HUES64 (cell line): ENCODE data around the gene FTSJ3.

Experiments used
- H3K27ac ChIP-seq: 2 replicates; pipeline ENCODE4 v1.7.0; 2013; ENCODE audit warnings: low read depth, low read length, inconsistent platforms
- H3K27me3 ChIP-seq: 2 replicates; pipeline ENCODE4 v1.6.1; 2013; ENCODE audit warnings: mild to moderate bottlenecking, low read length; ENCODE audit not compliant: insufficient read depth
- H3K36me3 ChIP-seq: 2 replicates; pipeline ENCODE4 v1.6.1; 2013; ENCODE audit warnings: mild to moderate bottlenecking, low read length; ENCODE audit not compliant: insufficient read depth
- H3K4me1 ChIP-seq: 2 replicates; pipeline ENCODE4 v1.6.1; 2013; ENCODE audit warnings: mild to moderate bottlenecking, low read length, moderate library complexity; ENCODE audit not compliant: insufficient read depth
- H3K4me3 ChIP-seq: 2 replicates; pipeline ENCODE4 v1.5.1; 2013; ENCODE audit warnings: mild to moderate bottlenecking, low read length, moderate library complexity
- H3K9ac ChIP-seq: 2 replicates; pipeline ENCODE4 v1.6.1; 2013; ENCODE audit warnings: mild to moderate bottlenecking, low read depth, low read length
- H3K9me3 ChIP-seq: 2 replicates; pipeline ENCODE4 v1.6.1; 2013; ENCODE audit warnings: low read depth, low read length; ENCODE audit not compliant: insufficient read depth
- WGBS: fragments of 150-250, 120-280 bp; methylation state at CpG from one replicate; pipeline ENCODE4 v1.1.7; 2013; ENCODE audit warnings: missing lambda C conversion rate; 5-methylcytosine and 5-hydroxymethylcytosine counted together

The FTSJ3 gene

DNA sequence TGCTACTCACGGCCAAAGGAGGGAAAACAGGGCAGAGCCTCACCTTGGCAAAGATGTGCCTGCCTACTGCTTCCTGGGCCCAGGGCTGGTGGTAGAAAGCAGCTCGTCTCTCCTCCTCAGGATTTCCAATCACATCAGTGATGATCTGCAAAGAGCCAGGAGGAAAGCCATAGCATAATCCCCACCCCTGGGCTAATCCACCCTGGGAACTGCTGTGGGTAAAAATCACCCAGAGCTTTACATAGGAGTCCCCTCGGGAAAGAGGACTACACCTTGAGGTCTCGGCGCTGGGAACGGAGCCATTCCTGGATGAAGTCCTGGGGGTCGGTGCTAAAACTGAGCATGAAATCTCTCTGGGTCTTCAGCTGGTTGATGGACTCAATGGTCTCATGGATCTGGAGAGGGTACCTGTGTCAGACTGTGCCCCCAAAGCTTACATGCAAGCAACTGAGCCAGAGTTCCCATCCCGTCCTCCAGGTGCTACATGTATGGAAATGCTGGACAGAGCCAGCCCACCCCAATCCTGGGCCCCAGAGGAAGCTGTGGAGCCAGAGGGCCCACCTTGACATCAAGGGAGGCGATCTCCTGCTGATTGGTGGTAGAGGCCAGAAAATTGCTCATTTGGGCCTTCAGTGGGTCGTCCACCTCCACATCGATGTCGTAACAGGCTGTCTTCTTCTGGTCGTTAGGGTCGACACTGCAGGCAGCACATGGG lies 5.7 kb upstream of the FTSJ3 start:
- H3K9ac ChIP-seq, result no peak overlapping the region
- 93% methylated on average over 14 of the region's 14 CpGs for WGBS
- no peaks in the 10 kb centered on the region for H3K27me3 ChIP-seq
- H3K36me3 ChIP-seq, result peaks cover 79% of the 10 kb centered on the region
- H3K4me1 ChIP-seq, result peaks cover under 1% of the 10 kb centered on the region; the same call in 1 of the 2 replicates
- H3K4me3 ChIP-seq, result no peak overlapping the region
- H3K9me3 ChIP-seq, result no peaks in the 10 kb centered on the region
- H3K27ac ChIP-seq, result no peak overlapping the region

DNA sequence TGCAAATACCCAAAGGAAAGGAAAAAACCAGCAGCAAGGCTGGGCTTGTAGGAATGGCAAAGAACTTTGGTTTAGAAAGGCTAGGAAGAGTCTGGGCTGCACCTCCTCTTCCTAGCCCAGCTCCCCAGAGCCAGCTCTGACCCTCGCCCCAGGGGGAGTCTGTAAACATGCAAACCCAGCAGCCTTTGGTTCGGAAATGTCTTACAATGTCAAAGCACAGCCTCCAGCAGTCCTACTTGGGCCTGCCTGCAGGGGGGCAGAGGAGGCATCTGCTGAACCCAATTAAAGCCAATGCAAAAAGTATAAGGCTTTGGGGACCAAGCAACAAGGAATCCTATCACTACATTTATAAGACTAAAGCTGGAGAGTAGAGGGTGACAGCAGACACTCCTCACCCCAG lies 5.0 kb upstream of the FTSJ3 start:
- WGBS, result 89% methylated on average over 2 of the region's 2 CpGs
- H3K27ac ChIP-seq, result no peak overlapping the region
- H3K36me3 ChIP-seq, result peaks cover 79% of the 10 kb centered on the region
- H3K9ac ChIP-seq, result no peak overlapping the region
- no peaks in the 10 kb centered on the region for H3K27me3 ChIP-seq
- no peak overlapping the region for H3K4me3 ChIP-seq
- no peaks in the 10 kb centered on the region; the same call in 1 of the 2 replicates for H3K4me1 ChIP-seq
- no peaks in the 10 kb centered on the region for H3K9me3 ChIP-seq

DNA sequence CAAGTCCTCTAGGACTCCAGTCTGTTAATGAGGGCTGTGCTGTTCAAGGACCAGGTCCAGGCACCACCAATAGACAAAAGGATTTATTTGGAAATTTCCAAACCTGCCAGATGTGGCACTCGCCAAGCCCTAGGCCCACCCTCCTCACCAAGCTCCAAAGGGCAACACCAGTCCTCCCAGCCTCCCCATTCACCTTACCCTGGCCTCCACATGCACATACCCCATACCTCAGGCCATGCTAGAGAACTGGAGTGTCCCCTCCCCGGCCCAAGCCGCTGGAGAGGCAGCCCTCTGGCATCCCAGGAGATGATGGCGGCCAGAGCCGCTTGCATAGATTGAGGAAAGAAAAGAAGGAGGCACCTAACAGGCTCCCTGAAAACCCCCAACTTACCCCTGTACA lies 4.6 kb upstream of the FTSJ3 start:
- H3K36me3 ChIP-seq, result peaks cover 78% of the 10 kb centered on the region
- 98% methylated on average over 5 of the region's 5 CpGs for WGBS

DNA sequence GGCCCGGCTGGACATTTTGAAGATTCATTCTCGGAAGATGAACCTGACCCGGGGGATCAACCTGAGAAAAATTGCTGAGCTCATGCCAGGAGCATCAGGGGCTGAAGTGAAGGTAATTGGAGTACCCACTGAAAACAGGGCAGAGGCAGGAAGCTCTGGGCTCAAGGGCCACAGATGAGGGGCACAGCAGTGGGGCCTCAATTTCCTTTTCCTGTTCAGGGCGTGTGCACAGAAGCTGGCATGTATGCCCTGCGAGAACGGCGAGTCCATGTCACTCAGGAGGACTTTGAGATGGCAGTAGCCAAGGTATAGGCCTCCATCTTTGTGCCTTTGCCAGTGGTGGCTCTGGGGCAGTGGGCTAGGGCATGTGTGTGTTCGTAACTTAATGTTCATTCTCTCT lies 4.0 kb upstream of the FTSJ3 start:
- H3K4me1 ChIP-seq, result no peaks in the 10 kb centered on the region; the same call in 1 of the 2 replicates

More for the DNA sequence above, 4.6 kb upstream of the FTSJ3 start:
- Histone ChIP-seq H3K9me3 (no peaks in the 10 kb centered on the region), H3K27me3 (no peaks in the 10 kb centered on the region), H3K9ac (no peak overlapping the region), H3K4me3 (no peak overlapping the region), H3K27ac (no peak overlapping the region), H3K4me1 (no peaks in the 10 kb centered on the region; the same call in 1 of the 2 replicates)

DNA sequence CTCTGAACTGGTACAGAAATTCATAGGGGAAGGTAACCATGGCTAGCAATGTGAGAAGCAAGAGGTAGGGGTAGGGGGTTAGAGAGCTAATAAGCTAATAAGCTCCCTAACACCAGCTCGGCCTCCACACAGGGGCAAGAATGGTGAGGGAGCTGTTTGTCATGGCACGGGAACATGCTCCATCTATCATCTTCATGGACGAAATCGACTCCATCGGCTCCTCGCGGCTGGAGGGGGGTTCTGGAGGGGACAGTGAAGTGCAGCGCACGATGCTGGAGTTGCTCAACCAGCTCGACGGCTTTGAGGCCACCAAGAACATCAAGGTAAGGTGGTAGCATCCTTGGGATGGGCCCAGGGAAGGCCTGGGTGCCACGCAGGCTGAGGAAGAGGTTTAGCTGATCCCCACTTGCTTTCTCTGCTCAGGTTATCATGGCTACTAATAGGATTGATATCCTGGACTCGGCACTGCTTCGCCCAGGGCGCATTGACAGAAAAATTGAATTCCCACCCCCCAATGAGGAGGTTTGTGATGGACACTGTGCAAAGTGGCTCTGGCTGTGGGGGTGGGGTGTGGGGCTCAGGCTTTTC lies 3.5 kb upstream of the FTSJ3 start:
- no peaks in the 10 kb centered on the region for H3K9me3 ChIP-seq
- H3K4me3 ChIP-seq, result no peak overlapping the region
- H3K27me3 ChIP-seq, result no peaks in the 10 kb centered on the region
- WGBS, result 96% methylated on average over 15 of the region's 15 CpGs
- peaks cover 3% of the 10 kb centered on the region; the same call in 1 of the 2 replicates for H3K4me1 ChIP-seq
- H3K27ac ChIP-seq, result no peak overlapping the region
- peaks cover 68% of the 10 kb centered on the region for H3K36me3 ChIP-seq
- H3K9ac ChIP-seq, result no peak overlapping the region

More for the DNA sequence above, 4.0 kb upstream of the FTSJ3 start:
- H3K36me3 ChIP-seq, result peaks cover 73% of the 10 kb centered on the region
- no peak overlapping the region for H3K4me3 ChIP-seq
- no peak overlapping the region for H3K9ac ChIP-seq
- no peaks in the 10 kb centered on the region for H3K9me3 ChIP-seq
- WGBS, result 95% methylated on average over 8 of the region's 8 CpGs
- H3K27ac ChIP-seq, result no peak overlapping the region
- H3K27me3 ChIP-seq, result no peaks in the 10 kb centered on the region

DNA sequence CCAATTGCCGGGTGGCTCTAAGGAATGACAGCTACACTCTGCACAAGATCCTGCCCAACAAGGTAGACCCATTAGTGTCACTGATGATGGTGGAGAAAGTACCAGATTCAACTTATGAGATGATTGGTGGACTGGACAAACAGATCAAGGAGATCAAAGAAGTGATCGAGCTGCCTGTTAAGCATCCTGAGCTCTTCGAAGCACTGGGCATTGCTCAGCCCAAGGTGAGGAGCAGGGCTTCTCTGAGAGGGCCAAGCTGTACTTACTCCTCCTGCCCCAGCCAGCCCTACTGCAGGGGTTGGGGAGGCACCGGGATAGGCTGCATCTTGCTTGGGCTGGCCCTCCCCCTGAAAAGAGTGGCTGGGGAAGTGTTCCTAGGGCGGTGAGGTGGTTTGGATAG lies 2.8 kb upstream of the FTSJ3 start:
- no peaks in the 10 kb centered on the region for H3K27me3 ChIP-seq
- H3K9me3 ChIP-seq, result no peaks in the 10 kb centered on the region
- H3K36me3 ChIP-seq, result peaks cover 74% of the 10 kb centered on the region
- WGBS, result 94% methylated on average over 5 of the region's 5 CpGs
- no peak overlapping the region for H3K27ac ChIP-seq
- no peak overlapping the region for H3K9ac ChIP-seq
- H3K4me1 ChIP-seq, result peaks cover 6% of the 10 kb centered on the region; the same call in 1 of the 2 replicates
- H3K4me3 ChIP-seq, result no peak overlapping the region

DNA sequence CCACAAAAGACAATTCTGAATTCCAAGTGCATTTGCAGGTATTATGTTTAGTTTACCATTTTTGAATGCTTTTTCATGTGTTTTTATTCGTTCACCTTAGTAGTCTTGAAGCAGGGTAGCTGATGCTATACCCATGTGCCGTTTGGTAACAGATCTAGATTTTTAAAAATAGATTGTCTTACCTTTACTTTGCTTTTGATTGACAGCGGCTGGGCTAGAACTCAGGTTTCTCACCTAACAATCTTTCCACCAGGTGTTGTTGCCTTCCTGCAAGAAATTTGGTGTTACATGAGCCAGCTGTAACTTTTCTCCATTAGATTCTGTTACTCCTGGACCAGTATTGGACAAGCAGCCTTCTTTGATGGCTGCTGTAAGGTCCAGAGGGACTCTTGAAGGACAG lies 1.5 kb upstream of the FTSJ3 start:
- WGBS, result 94% methylated on average over 3 of the region's 3 CpGs
- Histone ChIP-seq H3K9ac (no peak overlapping the region), H3K9me3 (no peaks in the 10 kb centered on the region), H3K27ac (no peak overlapping the region), H3K36me3 (peaks cover 79% of the 10 kb centered on the region), H3K27me3 (no peaks in the 10 kb centered on the region), H3K4me1 (peaks cover 6% of the 10 kb centered on the region; the same call in 1 of the 2 replicates), H3K4me3 (no peak overlapping the region)

DNA sequence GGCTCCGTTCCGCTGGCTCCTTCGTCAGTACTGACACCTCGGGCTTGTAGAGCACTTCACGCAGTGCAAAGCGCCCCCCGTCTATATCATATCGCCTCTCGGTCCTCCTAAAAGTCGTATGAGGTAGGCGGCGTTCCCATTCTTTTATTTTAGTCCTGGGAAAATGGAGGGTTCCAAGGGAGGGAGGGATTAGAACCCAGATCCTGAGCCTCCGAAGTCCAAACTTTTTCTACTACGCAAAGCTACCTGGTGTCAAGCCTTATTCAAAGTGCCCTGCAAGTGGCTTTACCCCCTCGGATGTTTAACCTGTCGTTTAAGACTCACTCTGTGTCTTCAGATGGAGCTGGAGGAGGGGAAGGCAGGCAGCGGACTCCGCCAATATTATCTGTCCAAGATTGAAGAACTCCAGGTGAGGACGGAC lies 348 bp upstream of the FTSJ3 start:
- peaks cover 77% of the 10 kb centered on the region for H3K36me3 ChIP-seq
- WGBS, result 3% methylated on average over 19 of the region's 19 CpGs
- H3K4me3 ChIP-seq, result peak overlapping the region; percentile 95
- H3K27me3 ChIP-seq, result no peaks in the 10 kb centered on the region
- peak overlapping the region; percentile 96 for H3K27ac ChIP-seq
- H3K9me3 ChIP-seq, result no peaks in the 10 kb centered on the region
- H3K9ac ChIP-seq, result peak overlapping the region; percentile 96
- H3K4me1 ChIP-seq, result peaks cover 6% of the 10 kb centered on the region; the same call in 1 of the 2 replicates

DNA sequence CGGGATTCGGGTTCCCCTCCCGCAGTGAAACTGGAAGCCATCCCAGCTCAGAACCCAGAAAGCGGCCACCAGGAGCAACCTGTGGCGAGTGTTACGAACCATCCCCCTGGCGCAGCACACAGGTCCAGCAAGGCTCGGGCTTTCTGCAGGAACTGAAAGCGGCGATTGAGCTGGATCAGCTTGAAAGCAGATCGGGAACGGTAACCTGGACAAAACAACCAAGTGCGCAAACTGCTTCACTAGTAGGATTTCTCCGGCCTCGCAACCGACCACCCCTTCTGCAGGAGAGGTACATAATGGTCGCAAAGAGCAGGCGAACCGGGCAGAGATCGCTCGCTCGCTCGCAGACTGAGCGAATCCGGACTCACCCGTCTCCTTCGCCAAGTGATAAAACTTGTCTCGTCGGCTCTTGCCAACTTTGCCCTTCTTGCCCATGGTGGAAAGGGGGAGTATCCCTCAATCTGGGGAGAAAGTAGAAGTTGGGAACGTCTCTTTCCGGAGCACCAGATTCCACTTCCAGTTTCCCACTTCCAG lies 928 bp downstream of the FTSJ3 start:
- peak overlapping the region; percentile 96 for H3K9ac ChIP-seq
- peaks cover 77% of the 10 kb centered on the region for H3K36me3 ChIP-seq
- peak overlapping the region; percentile 96 for H3K27ac ChIP-seq
- no peaks in the 10 kb centered on the region for H3K9me3 ChIP-seq
- 2% methylated on average over 31 of the region's 31 CpGs for WGBS
- peak overlapping the region; percentile 95 for H3K4me3 ChIP-seq
- H3K27me3 ChIP-seq, result no peaks in the 10 kb centered on the region
- peaks cover 6% of the 10 kb centered on the region; the same call in 1 of the 2 replicates for H3K4me1 ChIP-seq

DNA sequence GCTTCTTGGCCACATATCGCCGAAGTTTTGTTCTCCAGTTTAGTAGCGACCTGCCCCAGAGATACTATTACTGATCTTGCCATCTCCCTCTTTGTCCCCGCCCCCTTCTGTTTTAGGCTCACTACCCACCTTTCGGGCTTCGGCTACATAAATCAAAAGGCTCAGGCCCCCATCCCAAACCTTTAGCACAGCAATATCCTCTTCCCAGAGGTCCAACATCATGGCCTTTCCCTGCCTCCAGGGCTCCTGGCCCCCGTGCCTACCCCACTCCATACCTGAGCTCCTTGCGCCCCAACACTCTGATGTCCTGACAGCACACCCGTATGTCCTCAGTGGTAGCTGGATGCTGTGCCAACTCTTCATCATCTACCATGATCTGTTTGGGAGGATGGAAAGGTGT lies 3.1 kb downstream of the FTSJ3 start:
- Histone ChIP-seq H3K9ac (no peak overlapping the region), H3K27ac (no peak overlapping the region), H3K27me3 (no peaks in the 10 kb centered on the region), H3K4me3 (no peak overlapping the region), H3K4me1 (peaks cover 6% of the 10 kb centered on the region; the same call in 1 of the 2 replicates), H3K9me3 (no peaks in the 10 kb centered on the region), H3K36me3 (peaks cover 77% of the 10 kb centered on the region)
- 92% methylated on average over 9 of the region's 9 CpGs for WGBS

DNA sequence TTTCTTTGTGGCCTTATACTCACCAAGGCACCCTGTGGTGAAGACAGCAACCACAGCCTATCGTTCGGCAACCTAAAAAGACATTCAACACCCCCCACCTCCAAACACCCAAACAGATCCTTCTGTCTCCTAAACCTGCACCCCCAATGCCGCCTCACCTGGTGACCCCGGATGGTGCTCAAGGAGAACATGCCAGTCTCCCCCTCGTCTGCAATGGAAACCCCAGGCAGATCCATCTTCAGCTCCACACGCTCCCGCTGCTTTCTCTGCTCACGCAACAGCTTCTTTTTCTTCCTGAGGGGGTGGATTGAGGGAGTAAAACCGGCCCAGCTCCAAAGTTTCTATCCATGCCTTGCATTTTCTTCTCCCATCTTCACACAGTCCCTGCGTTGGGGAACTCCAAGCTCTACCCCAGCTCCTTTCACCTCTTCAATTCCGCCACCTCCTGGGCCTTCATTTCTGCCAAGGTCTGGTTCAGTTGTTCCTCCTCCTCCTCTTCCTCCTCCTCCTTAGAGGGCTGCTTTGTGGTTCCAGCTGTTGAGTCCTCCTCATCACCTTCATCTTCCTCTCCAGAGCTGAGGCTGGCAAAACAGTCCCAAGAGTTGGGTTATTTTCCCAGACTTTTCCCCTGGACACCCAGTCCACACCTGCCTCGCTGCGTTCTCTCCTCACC lies 3.7 kb downstream of the FTSJ3 start:
- Histone ChIP-seq H3K9ac (no peak overlapping the region), H3K9me3 (no peaks in the 10 kb centered on the region), H3K4me3 (no peak overlapping the region), H3K27ac (no peak overlapping the region), H3K36me3 (peaks cover 77% of the 10 kb centered on the region), H3K4me1 (peaks cover 6% of the 10 kb centered on the region; the same call in 1 of the 2 replicates), H3K27me3 (no peaks in the 10 kb centered on the region)
- WGBS, result 95% methylated on average over 13 of the region's 13 CpGs
